H1 (cell line): ENCODE results near the gene GNAS. TPM values are rescaled to one million over a fixed set of nuclear protein-coding genes. Genes with fewer than 3 reads are reported as not detected.

Experiments used
- CEBPB ChIP-seq: IDR thresholded peaks from 2 replicates; pipeline ENCODE4 v1.6.1; 2012; ENCODE audit warnings: low read depth, low read length
- polyA plus RNA-seq, 7 experiments: library from polyadenylated mRNA; depleted of rRNA in 3 of 7; stranded (reverse) in 5 of 7; unstranded in 2 of 7; fragments of >200 nt in 5 of 7; fragments of 200-250 nt in 2 of 7; gene quantifications; 1 replicate in 5 of 7; 2 replicates in 1 of 7; 4 replicates in 1 of 7; pipeline versions ENCODE4 v1.2.1 to v1.2.3, GENCODE V29; 2011 to 2013; ENCODE audit warnings: missing spikeins in 2 of 7, mixed read lengths in 2 of 7
- total RNA-seq: library from RNA; stranded (reverse); fragmentation: NEBNext Ultra II Directional; extraction: Animal tissue kit (Norgen Biotek cat#: 25700); gene quantifications from 2 replicates; pipeline ENCODE4 v1.2.1, GENCODE V29; 2021
- TF ChIP-seq, protein P1 (sequence below): fragments of 300-600 bp; sonication (generic); IDR thresholded peaks from 2 replicates; pipeline ENCODE4 v1.7.1; 2012; ENCODE audit warnings: low read length, moderate library complexity, mild to moderate bottlenecking, inconsistent platforms; ENCODE audit not compliant: insufficient replicate concordance
- TF ChIP-seq, protein P2 (sequence below): IDR thresholded peaks from 2 replicates; pipeline ENCODE4 v1.6.1; 2012; ENCODE audit warnings: low read length, inconsistent platforms

GNAS gene
- total and polyA plus RNA-seq, 2 of the 8 experiments (the other 6 are each of a cell fraction or from before 2014, with no cell fraction given): 989 to 1,613 TPM

DNA sequence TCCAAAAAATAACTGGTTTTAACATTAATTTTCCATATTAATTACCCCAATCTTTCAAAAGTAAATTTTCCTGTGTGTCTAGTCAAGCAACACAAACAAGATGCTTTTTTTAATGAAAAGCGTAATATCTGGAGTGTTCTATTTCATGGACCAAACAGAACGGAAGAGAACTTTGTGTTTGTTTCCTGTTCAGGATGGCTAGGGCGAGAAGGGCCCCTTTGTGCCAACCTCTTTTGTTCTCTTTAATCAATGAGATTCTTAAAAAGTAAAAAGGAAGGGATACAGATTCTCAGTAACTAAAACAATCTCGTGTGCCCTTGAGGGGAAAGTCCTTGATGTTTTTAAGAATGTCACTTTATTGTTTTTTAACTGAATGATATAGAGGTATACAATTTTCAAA is 55.7 kb downstream of the GNAS start (continued):
- TF ChIP-seq, protein P1, sequence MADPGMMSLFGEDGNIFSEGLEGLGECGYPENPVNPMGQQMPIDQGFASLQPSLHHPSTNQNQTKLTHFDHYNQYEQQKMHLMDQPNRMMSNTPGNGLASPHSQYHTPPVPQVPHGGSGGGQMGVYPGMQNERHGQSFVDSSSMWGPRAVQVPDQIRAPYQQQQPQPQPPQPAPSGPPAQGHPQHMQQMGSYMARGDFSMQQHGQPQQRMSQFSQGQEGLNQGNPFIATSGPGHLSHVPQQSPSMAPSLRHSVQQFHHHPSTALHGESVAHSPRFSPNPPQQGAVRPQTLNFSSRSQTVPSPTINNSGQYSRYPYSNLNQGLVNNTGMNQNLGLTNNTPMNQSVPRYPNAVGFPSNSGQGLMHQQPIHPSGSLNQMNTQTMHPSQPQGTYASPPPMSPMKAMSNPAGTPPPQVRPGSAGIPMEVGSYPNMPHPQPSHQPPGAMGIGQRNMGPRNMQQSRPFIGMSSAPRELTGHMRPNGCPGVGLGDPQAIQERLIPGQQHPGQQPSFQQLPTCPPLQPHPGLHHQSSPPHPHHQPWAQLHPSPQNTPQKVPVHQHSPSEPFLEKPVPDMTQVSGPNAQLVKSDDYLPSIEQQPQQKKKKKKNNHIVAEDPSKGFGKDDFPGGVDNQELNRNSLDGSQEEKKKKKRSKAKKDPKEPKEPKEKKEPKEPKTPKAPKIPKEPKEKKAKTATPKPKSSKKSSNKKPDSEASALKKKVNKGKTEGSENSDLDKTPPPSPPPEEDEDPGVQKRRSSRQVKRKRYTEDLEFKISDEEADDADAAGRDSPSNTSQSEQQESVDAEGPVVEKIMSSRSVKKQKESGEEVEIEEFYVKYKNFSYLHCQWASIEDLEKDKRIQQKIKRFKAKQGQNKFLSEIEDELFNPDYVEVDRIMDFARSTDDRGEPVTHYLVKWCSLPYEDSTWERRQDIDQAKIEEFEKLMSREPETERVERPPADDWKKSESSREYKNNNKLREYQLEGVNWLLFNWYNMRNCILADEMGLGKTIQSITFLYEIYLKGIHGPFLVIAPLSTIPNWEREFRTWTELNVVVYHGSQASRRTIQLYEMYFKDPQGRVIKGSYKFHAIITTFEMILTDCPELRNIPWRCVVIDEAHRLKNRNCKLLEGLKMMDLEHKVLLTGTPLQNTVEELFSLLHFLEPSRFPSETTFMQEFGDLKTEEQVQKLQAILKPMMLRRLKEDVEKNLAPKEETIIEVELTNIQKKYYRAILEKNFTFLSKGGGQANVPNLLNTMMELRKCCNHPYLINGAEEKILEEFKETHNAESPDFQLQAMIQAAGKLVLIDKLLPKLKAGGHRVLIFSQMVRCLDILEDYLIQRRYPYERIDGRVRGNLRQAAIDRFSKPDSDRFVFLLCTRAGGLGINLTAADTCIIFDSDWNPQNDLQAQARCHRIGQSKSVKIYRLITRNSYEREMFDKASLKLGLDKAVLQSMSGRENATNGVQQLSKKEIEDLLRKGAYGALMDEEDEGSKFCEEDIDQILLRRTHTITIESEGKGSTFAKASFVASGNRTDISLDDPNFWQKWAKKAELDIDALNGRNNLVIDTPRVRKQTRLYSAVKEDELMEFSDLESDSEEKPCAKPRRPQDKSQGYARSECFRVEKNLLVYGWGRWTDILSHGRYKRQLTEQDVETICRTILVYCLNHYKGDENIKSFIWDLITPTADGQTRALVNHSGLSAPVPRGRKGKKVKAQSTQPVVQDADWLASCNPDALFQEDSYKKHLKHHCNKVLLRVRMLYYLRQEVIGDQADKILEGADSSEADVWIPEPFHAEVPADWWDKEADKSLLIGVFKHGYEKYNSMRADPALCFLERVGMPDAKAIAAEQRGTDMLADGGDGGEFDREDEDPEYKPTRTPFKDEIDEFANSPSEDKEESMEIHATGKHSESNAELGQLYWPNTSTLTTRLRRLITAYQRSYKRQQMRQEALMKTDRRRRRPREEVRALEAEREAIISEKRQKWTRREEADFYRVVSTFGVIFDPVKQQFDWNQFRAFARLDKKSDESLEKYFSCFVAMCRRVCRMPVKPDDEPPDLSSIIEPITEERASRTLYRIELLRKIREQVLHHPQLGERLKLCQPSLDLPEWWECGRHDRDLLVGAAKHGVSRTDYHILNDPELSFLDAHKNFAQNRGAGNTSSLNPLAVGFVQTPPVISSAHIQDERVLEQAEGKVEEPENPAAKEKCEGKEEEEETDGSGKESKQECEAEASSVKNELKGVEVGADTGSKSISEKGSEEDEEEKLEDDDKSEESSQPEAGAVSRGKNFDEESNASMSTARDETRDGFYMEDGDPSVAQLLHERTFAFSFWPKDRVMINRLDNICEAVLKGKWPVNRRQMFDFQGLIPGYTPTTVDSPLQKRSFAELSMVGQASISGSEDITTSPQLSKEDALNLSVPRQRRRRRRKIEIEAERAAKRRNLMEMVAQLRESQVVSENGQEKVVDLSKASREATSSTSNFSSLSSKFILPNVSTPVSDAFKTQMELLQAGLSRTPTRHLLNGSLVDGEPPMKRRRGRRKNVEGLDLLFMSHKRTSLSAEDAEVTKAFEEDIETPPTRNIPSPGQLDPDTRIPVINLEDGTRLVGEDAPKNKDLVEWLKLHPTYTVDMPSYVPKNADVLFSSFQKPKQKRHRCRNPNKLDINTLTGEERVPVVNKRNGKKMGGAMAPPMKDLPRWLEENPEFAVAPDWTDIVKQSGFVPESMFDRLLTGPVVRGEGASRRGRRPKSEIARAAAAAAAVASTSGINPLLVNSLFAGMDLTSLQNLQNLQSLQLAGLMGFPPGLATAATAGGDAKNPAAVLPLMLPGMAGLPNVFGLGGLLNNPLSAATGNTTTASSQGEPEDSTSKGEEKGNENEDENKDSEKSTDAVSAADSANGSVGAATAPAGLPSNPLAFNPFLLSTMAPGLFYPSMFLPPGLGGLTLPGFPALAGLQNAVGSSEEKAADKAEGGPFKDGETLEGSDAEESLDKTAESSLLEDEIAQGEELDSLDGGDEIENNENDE: no peak
- TF ChIP-seq CEBPB: no peak
- TF ChIP-seq, protein P2, sequence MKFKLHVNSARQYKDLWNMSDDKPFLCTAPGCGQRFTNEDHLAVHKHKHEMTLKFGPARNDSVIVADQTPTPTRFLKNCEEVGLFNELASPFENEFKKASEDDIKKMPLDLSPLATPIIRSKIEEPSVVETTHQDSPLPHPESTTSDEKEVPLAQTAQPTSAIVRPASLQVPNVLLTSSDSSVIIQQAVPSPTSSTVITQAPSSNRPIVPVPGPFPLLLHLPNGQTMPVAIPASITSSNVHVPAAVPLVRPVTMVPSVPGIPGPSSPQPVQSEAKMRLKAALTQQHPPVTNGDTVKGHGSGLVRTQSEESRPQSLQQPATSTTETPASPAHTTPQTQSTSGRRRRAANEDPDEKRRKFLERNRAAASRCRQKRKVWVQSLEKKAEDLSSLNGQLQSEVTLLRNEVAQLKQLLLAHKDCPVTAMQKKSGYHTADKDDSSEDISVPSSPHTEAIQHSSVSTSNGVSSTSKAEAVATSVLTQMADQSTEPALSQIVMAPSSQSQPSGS: no peak
- TF ChIP-seq, all 59 proteins: peak for 0
